Measurements from ENCODE around the gene ACSS3. TPM values are rescaled to one million over a fixed set of nuclear protein-coding genes. Genes with fewer than 3 reads are reported as not detected.

ACSS3 gene
- total RNA-seq, 2 experiments from 2014 or later, result not detected

GRCh38 chr12:81216739-81217138, 138.9 kb downstream of the ACSS3 start:
- Mint-ChIP-seq H3K4me1 (ENCODE audit: low read depth) (no peaks in the 10 kb centered on the region), H3K4me3 (no peak overlapping the region), H3K27me3 (no peaks in the 10 kb centered on the region), H3K27ac (no peak overlapping the region), H3K9me3 (peaks cover 2% of the 10 kb centered on the region), H3K36me3 (ENCODE audit: low read depth) (no peaks in the 10 kb centered on the region)
- ATAC-seq (no peak), DNase-seq (no peak)
- ChIA-PET CTCF (no interaction called here), POLR2A (no interaction called here)
- intact Hi-C loops (cut with micrococcal nuclease), result no loop called here
- TF ChIP-seq CTCF (IDR thresholded peaks at IDR 0.05), result no peak

GRCh38 chr12:81221681-81222080, 143.8 kb downstream of the ACSS3 start:
- H3K9me3 Mint-ChIP-seq, result no peaks in the 10 kb centered on the region
- DNase-seq (no peak), ATAC-seq (no peak)
- no peak overlapping the region for H3K4me3 Mint-ChIP-seq
- ChIA-PET POLR2A (no interaction called here), CTCF (no interaction called here)
- no peaks in the 10 kb centered on the region for H3K27me3 Mint-ChIP-seq
- H3K36me3 Mint-ChIP-seq (ENCODE audit: low read depth), result no peaks in the 10 kb centered on the region
- TF ChIP-seq CTCF (IDR thresholded peaks at IDR 0.05), result no peak
- no peak overlapping the region for H3K27ac Mint-ChIP-seq
- H3K4me1 Mint-ChIP-seq (ENCODE audit: low read depth), result no peaks in the 10 kb centered on the region
- intact Hi-C loops (cut with micrococcal nuclease), result no loop called here

GRCh38 chr12:81222846-81223592, 145.1 kb downstream of the ACSS3 start:
- TF ChIP-seq CTCF (IDR thresholded peaks at IDR 0.05), result no peak
- no peaks in the 10 kb centered on the region for H3K4me1 Mint-ChIP-seq (ENCODE audit: low read depth)
- no peaks in the 10 kb centered on the region for H3K27me3 Mint-ChIP-seq
- no peaks in the 10 kb centered on the region for H3K9me3 Mint-ChIP-seq
- H3K36me3 Mint-ChIP-seq (ENCODE audit: low read depth), result no peaks in the 10 kb centered on the region
- intact Hi-C loops (cut with micrococcal nuclease), result no loop called here
- ChIA-PET POLR2A (no interaction called here), CTCF (no interaction called here)
- DNase-seq (no peak), ATAC-seq (no peak)
- H3K27ac Mint-ChIP-seq, result no peak overlapping the region
- no peak overlapping the region for H3K4me3 Mint-ChIP-seq

GRCh38 chr12:81224626-81225025, 146.7 kb downstream of the ACSS3 start:
- Mint-ChIP-seq H3K36me3 (ENCODE audit: low read depth) (no peaks in the 10 kb centered on the region), H3K4me1 (ENCODE audit: low read depth) (no peaks in the 10 kb centered on the region), H3K9me3 (no peaks in the 10 kb centered on the region), H3K27ac (no peak overlapping the region), H3K4me3 (no peak overlapping the region), H3K27me3 (no peaks in the 10 kb centered on the region)
- ChIA-PET POLR2A (no interaction called here), CTCF (no interaction called here)
- ATAC-seq (no peak), DNase-seq (no peak)
- TF ChIP-seq CTCF (IDR thresholded peaks at IDR 0.05), result no peak
- intact Hi-C loops (cut with micrococcal nuclease), result no loop called here

GRCh38 chr12:81229759-81230158, 151.9 kb downstream of the ACSS3 start:
- Mint-ChIP-seq H3K4me3 (no peak overlapping the region), H3K36me3 (ENCODE audit: low read depth) (no peaks in the 10 kb centered on the region), H3K4me1 (ENCODE audit: low read depth) (no peaks in the 10 kb centered on the region), H3K9me3 (no peaks in the 10 kb centered on the region), H3K27me3 (no peaks in the 10 kb centered on the region), H3K27ac (no peak overlapping the region)
- no peak for TF ChIP-seq CTCF (IDR thresholded peaks at IDR 0.05)
- ATAC-seq (no peak), DNase-seq (no peak)
- ChIA-PET CTCF (no interaction called here), POLR2A (no interaction called here)
- intact Hi-C loops (cut with micrococcal nuclease), result no loop called here

All from activated CD8-positive, alpha-beta T cell treated with anti-CD3 and anti-CD28 coated beads for 36 hours (primary cell).